H9 (cell line): ENCODE measurements around the gene DDI2. TPM values are rescaled to one million over a fixed set of nuclear protein-coding genes. Genes with fewer than 3 reads are reported as not detected.

Experiments used
- DNase-seq: peaks from one replicate; pipeline ENCODE4 v3.0.0-alpha.2; 2017
- H2AFZ ChIP-seq: one replicate; pipeline ENCODE4 v1.6.1; 2013; ENCODE audit warnings: mild to moderate bottlenecking, low read length, control low read depth, moderate library complexity
- H2AK5ac ChIP-seq: 2 replicates; pipeline ENCODE4 v1.6.1; 2013; ENCODE audit warnings: low read length, control low read depth, mixed read lengths; ENCODE audit not compliant: insufficient read length
- H2BK120ac ChIP-seq: one replicate; pipeline ENCODE4 v1.6.1; 2013; ENCODE audit warnings: low read depth, mild to moderate bottlenecking, low read length, control low read depth, inconsistent platforms; ENCODE audit not compliant: poor library complexity, severe bottlenecking
- H2BK12ac ChIP-seq: 2 replicates; pipeline ENCODE4 v1.6.1; 2013; ENCODE audit warnings: low read length, control low read depth, mixed read lengths, low read depth; ENCODE audit not compliant: insufficient read length
- H2BK15ac ChIP-seq: 2 replicates; pipeline ENCODE4 v1.6.1; 2013; ENCODE audit warnings: low read depth, low read length, control low read depth
- H2BK20ac ChIP-seq: one replicate; pipeline ENCODE4 v1.6.1; 2013; ENCODE audit warnings: low read depth, mild to moderate bottlenecking, low read length, control low read depth, inconsistent platforms; ENCODE audit not compliant: poor library complexity, severe bottlenecking
- H2BK5ac ChIP-seq: 2 replicates; pipeline ENCODE4 v1.6.1; 2013; ENCODE audit warnings: low read length, control low read depth, mixed read lengths; ENCODE audit not compliant: insufficient read length
- H3K14ac ChIP-seq: 2 replicates; pipeline ENCODE4 v1.6.1; 2013; ENCODE audit warnings: low read length, control low read depth; ENCODE audit not compliant: insufficient read depth
- H3K18ac ChIP-seq: 2 replicates; pipeline ENCODE4 v1.6.1; 2013; ENCODE audit warnings: low read depth, mild to moderate bottlenecking, mixed read lengths, low read length, control low read depth; ENCODE audit not compliant: insufficient read length
- H3K23ac ChIP-seq: 2 replicates; pipeline ENCODE4 v1.6.1; 2013; ENCODE audit warnings: low read length, control low read depth, mixed read lengths, low read depth; ENCODE audit not compliant: insufficient read length
- H3K23me2 ChIP-seq: 2 replicates; pipeline ENCODE4 v1.6.1; 2013; ENCODE audit warnings: low read depth, mild to moderate bottlenecking, mixed read lengths, low read length, control low read depth; ENCODE audit not compliant: insufficient read length, poor library complexity, severe bottlenecking
- H3K27ac ChIP-seq: 2 replicates; pipeline ENCODE4 v1.5.1; 2013; ENCODE audit warnings: low read length, control low read depth, mixed read lengths, low read depth; ENCODE audit not compliant: insufficient read length
- H3K27me3 ChIP-seq: 2 replicates; pipeline ENCODE4 v1.6.1; 2013; ENCODE audit warnings: low read length, control low read depth, inconsistent platforms; ENCODE audit not compliant: insufficient read depth
- H3K4ac ChIP-seq: 2 replicates; pipeline ENCODE4 v1.6.1; 2013; ENCODE audit warnings: low read depth, mild to moderate bottlenecking, control low read depth, inconsistent platforms, low read length, moderate library complexity
- H3K4me1 ChIP-seq: 2 replicates; pipeline ENCODE4 v1.6.1; 2013; ENCODE audit warnings: low read length, control low read depth, inconsistent platforms; ENCODE audit not compliant: insufficient read depth
- H3K4me2 ChIP-seq: 2 replicates; pipeline ENCODE4 v1.6.1; 2013; ENCODE audit warnings: low read length, control low read depth, mixed read lengths; ENCODE audit not compliant: insufficient read length, insufficient read depth
- H3K56ac ChIP-seq: 2 replicates; pipeline ENCODE4 v1.6.1; 2013; ENCODE audit warnings: low read depth, mild to moderate bottlenecking, mixed read lengths, low read length, control low read depth; ENCODE audit not compliant: insufficient read length
- H3K79me1 ChIP-seq: 2 replicates; pipeline ENCODE4 v1.6.1; 2013; ENCODE audit warnings: low read depth, mild to moderate bottlenecking, moderate library complexity, low read length, control low read depth, inconsistent platforms; ENCODE audit not compliant: insufficient read depth, poor library complexity, severe bottlenecking
- H3K79me2 ChIP-seq: 2 replicates; pipeline ENCODE4 v1.6.1; 2013; ENCODE audit warnings: low read length, control low read depth, inconsistent platforms; ENCODE audit not compliant: insufficient read depth
- H3K9ac ChIP-seq: 2 replicates; pipeline ENCODE4 v1.6.1; 2013; ENCODE audit warnings: low read length, control low read depth, mixed read lengths; ENCODE audit not compliant: insufficient read length; ENCODE audit errors: extremely low read depth
- H3K9me3 ChIP-seq: one replicate; pipeline ENCODE4 v1.6.1; 2013; ENCODE audit warnings: low read depth, low read length, inconsistent platforms; ENCODE audit not compliant: control insufficient read depth
- H3T11ph ChIP-seq: one replicate; pipeline ENCODE4 v1.6.1; 2013; ENCODE audit warnings: mild to moderate bottlenecking, low read length, control low read depth, inconsistent platforms
- H4K20me1 ChIP-seq: one replicate; pipeline ENCODE4 v1.6.1; 2013; ENCODE audit not compliant: control insufficient read depth, insufficient read length, insufficient read depth
- H4K5ac ChIP-seq: 2 replicates; pipeline ENCODE4 v1.6.1; 2013; ENCODE audit warnings: low read depth, mild to moderate bottlenecking, mixed read lengths, low read length, control low read depth; ENCODE audit not compliant: insufficient read length
- H4K8ac ChIP-seq: replicated peaks from 2 replicates; pipeline ENCODE4 v1.6.1; 2013; ENCODE audit warnings: low read length, control low read depth, mixed read lengths, low read depth; ENCODE audit not compliant: insufficient read length
- H4K91ac ChIP-seq: 2 replicates; pipeline ENCODE4 v1.6.1; 2013; ENCODE audit warnings: low read depth, mild to moderate bottlenecking, moderate library complexity, mixed read lengths, low read length, control low read depth; ENCODE audit not compliant: insufficient read length
- H3K27ac Mint-ChIP-seq, 3 experiments: 2 replicates in 2 of 3; 3 replicates in 1 of 3; pipeline ENCODE4 v1.8.0; 2020 to 2021; ENCODE audit warnings: mixed read lengths in 3 of 3, mild to moderate bottlenecking in 1 of 3, moderate library complexity in 1 of 3
- H3K27me3 Mint-ChIP-seq: 2 replicates; pipeline ENCODE4 v1.8.0; 2021; ENCODE audit warnings: low read depth, mild to moderate bottlenecking, moderate library complexity, mixed read lengths
- H3K36me3 Mint-ChIP-seq, 3 experiments: 2 replicates in 2 of 3; 3 replicates in 1 of 3; pipeline ENCODE4 v1.8.0; 2020 to 2021; ENCODE audit warnings: low read depth in 3 of 3, mixed read lengths in 3 of 3; ENCODE audit not compliant: insufficient read depth in 1 of 3
- H3K4me1 Mint-ChIP-seq, 2 experiments: 2 replicates each; pipeline ENCODE4 v1.8.0; 2020; ENCODE audit warnings: mixed read lengths in 2 of 2
- H3K4me3 Mint-ChIP-seq, 2 experiments: 2 replicates in 1 of 2; 3 replicates in 1 of 2; pipeline ENCODE4 v1.8.0; 2020 to 2021; ENCODE audit warnings: mild to moderate bottlenecking in 2 of 2, mixed read lengths in 2 of 2, moderate library complexity in 1 of 2
- H3K9me3 Mint-ChIP-seq, 2 experiments: 2 replicates in 1 of 2; 3 replicates in 1 of 2; pipeline ENCODE4 v1.8.0; 2020; ENCODE audit warnings: mild to moderate bottlenecking in 2 of 2, mixed read lengths in 2 of 2, moderate library complexity in 1 of 2
- CTCF ChIP-seq: fragments of 200-600 bp; sonication (generic); conservative IDR thresholded peaks from 3 replicates; pipeline ENCODE4 v1.8.0; 2021; ENCODE audit warnings: antibody characterized with exemption, mild to moderate bottlenecking
- WGBS: extraction: QIAGEN DNeasy Blood & Tissue Kit; methylation state at CpG from one replicate; pipeline ENCODE4 v1.1.7; 2013; ENCODE audit warnings: missing lambda C conversion rate, low lambda C conversion rate, mixed read lengths; ENCODE audit not compliant: insufficient read length; ENCODE audit errors: extremely low coverage; 5-methylcytosine and 5-hydroxymethylcytosine counted together
- total RNA-seq: library from RNA; stranded (reverse); gene quantifications from 2 replicates; pipeline ENCODE4 v1.2.1, GENCODE V29; 2021

DDI2 gene
- total RNA-seq, 1 experiment from 2014 or later = 45.0 TPM

GRCh38 chr1:15718199-15718601, 100.9 kb downstream of the DDI2 start:
- Histone ChIP-seq H3K18ac (no peak overlapping the region), H2BK20ac (no peak overlapping the region), H3K9me3 (no peaks in the 10 kb centered on the region), H3K23ac (no peak overlapping the region), H3K4me1 (no peaks in the 10 kb centered on the region), H2AK5ac (no peak overlapping the region), H3K4ac (no peak overlapping the region), H3K23me2 (no peaks in the 10 kb centered on the region), H3K79me2 (no peaks in the 10 kb centered on the region), H4K91ac (no peak overlapping the region), H4K5ac (no peak overlapping the region), H2BK15ac (no peak overlapping the region), H3K9ac (no peak overlapping the region), H3K79me1 (peaks cover 3% of the 10 kb centered on the region), H2BK120ac (no peak overlapping the region), H4K8ac (no peak overlapping the region), H2AFZ (no peak overlapping the region), H2BK12ac (no peak overlapping the region), H3K27me3 (no peaks in the 10 kb centered on the region), H3K4me2 (no peak overlapping the region), H4K20me1 (no peaks in the 10 kb centered on the region), H3T11ph (no peak overlapping the region), H2BK5ac (no peak overlapping the region), H3K56ac (no peak overlapping the region), H3K27ac (no peak overlapping the region), H3K14ac (no peak overlapping the region; the same call in 1 of the 2 replicates)
- Mint-ChIP-seq H3K36me3 (peaks cover 17 to 53% (median 46%) of the 10 kb centered on the region in 3 experiments), H3K4me1 (no peaks in the 10 kb centered on the region), H3K27ac (no peak overlapping the region), H3K4me3 (no peak overlapping the region), H3K27me3 (no peaks in the 10 kb centered on the region), H3K9me3 (no peaks in the 10 kb centered on the region)
- no peak for TF ChIP-seq CTCF
- WGBS = no CpG with 5 or more reads among the region's 8 CpGs
- no peak for DNase-seq

Other genes starting within 250 kb of the DDI2 start
- gene EFHD2, start 207.6 kb upstream of the DDI2 start, total RNA-seq = 16.5 and 16.6 TPM in 2 replicates
- gene CTRC, start 179.0 kb upstream of the DDI2 start, total RNA-seq = not detected in 2 replicates
- not detected in 2 replicates for gene CELA2A, start 160.7 kb upstream of the DDI2 start, total RNA-seq
- not detected in 2 replicates for gene CELA2B, start 141.4 kb upstream of the DDI2 start, total RNA-seq
- gene CASP9, start 93.2 kb upstream of the DDI2 start, total RNA-seq = 15.9 and 17.2 TPM in 2 replicates
- gene DNAJC16, start 90.6 kb upstream of the DDI2 start, total RNA-seq = 20.7 and 22.1 TPM in 2 replicates
- 4.0 TPM in 2 replicates for gene AGMAT, start 32.4 kb upstream of the DDI2 start, total RNA-seq
- 45.9 and 50.4 TPM in 2 replicates for gene PLEKHM2, start 66.9 kb downstream of the DDI2 start, total RNA-seq
- gene SLC25A34, start 118.8 kb downstream of the DDI2 start, total RNA-seq = 0.94 and 1.5 TPM in 2 replicates
- gene TMEM82, start 125.0 kb downstream of the DDI2 start, total RNA-seq = 1.0 and 1.4 TPM in 2 replicates
- 64.7 and 66.8 TPM in 2 replicates for gene FBLIM1, start 141.3 kb downstream of the DDI2 start, total RNA-seq
- gene UQCRHL, start 190.2 kb downstream of the DDI2 start, total RNA-seq = 2.0 and 2.6 TPM in 2 replicates
- gene SPEN, start 230.2 kb downstream of the DDI2 start, total RNA-seq = 54.3 and 59.6 TPM in 2 replicates